WTC11 (cell line): Measurements from ENCODE around the gene GRPR. TPM values are rescaled to one million over a fixed set of nuclear protein-coding genes. Genes with fewer than 3 reads are reported as not detected.

Experiments used
- ATAC-seq: fragments of 200-7000 bp; cut with Tn5 transposase; 2 replicates; pipeline ENCODE4 v1.10.0; 2021; ENCODE audit warnings: mild to moderate bottlenecking, moderate library complexity
- CTCF ChIA-PET: fragments of 300-600 bp; sonication (Branson Sonifier 250); formaldehyde crosslinking; loops from one replicate; lab custom pipeline; 2021; ENCODE audit warnings: antibody characterized with exemption; lab: Charles Lee
- POLR2A ChIA-PET: fragments of 350-600 bp; sonication (Branson Sonifier 250); formaldehyde crosslinking; loops from one replicate; lab custom pipeline; 2021; ENCODE audit warnings: antibody characterized with exemption; lab: Charles Lee
- DNase-seq: peaks from one replicate; pipeline ENCODE4 v3.0.0; 2021; ENCODE audit warnings: low spot score
- H3K27ac Mint-ChIP-seq: 2 replicates; pipeline ENCODE4 v1.8.0; 2021; ENCODE audit warnings: mixed read lengths
- H3K27me3 Mint-ChIP-seq: 2 replicates; pipeline ENCODE4 v1.8.0; 2021; ENCODE audit warnings: low read depth, mild to moderate bottlenecking, moderate library complexity, mixed read lengths
- H3K36me3 Mint-ChIP-seq: 2 replicates; pipeline ENCODE4 v1.8.0; 2021; ENCODE audit warnings: mixed read lengths
- H3K4me1 Mint-ChIP-seq: 2 replicates; pipeline ENCODE4 v1.8.0; 2022; ENCODE audit warnings: mixed read lengths
- H3K4me3 Mint-ChIP-seq: 2 replicates; pipeline ENCODE4 v1.8.0; 2021; ENCODE audit warnings: mild to moderate bottlenecking, moderate library complexity, mixed read lengths
- H3K9me3 Mint-ChIP-seq: 2 replicates; pipeline ENCODE4 v1.8.0; 2021; ENCODE audit warnings: mixed read lengths
- ATF1 ChIP-seq: sonication (generic); formaldehyde crosslinking; IDR thresholded peaks from 2 replicates; pipeline ENCODE4 v1.8.1; 2023; ENCODE audit warnings: mild to moderate bottlenecking, moderate library complexity, missing genetic modification reagents
- CREB1 ChIP-seq: sonication (generic); formaldehyde crosslinking; IDR thresholded peaks from 2 replicates; pipeline ENCODE4 v1.8.0; 2023; ENCODE audit warnings: mild to moderate bottlenecking, missing genetic modification reagents
- FOXK1 ChIP-seq: sonication (generic); formaldehyde crosslinking; IDR thresholded peaks from 2 replicates; pipeline ENCODE4 v1.8.0; 2022; ENCODE audit warnings: mild to moderate bottlenecking, moderate library complexity, missing genetic modification reagents
- GRHL2 ChIP-seq: fragments of 250-450 bp; sonication (Bioruptor Pico); IDR thresholded peaks from 2 replicates; pipeline ENCODE4 v1.8.0; 2022; ENCODE audit warnings: mild to moderate bottlenecking, moderate library complexity; ENCODE audit not compliant: insufficient replicate concordance, severe bottlenecking
- IRF2 ChIP-seq: sonication (generic); formaldehyde crosslinking; IDR thresholded peaks from 2 replicates; pipeline ENCODE4 v1.8.0; 2022; ENCODE audit warnings: low read depth, missing genetic modification reagents, borderline replicate concordance
- MXD4 ChIP-seq: fragments of 250-450 bp; sonication (Bioruptor Pico); IDR thresholded peaks from 2 replicates; pipeline ENCODE4 v1.8.0; 2021; ENCODE audit warnings: mild to moderate bottlenecking, moderate library complexity, borderline replicate concordance
- NR3C1 ChIP-seq: sonication (generic); formaldehyde crosslinking; conservative IDR thresholded peaks from 2 replicates; pipeline ENCODE4 v1.8.1; 2023; ENCODE audit warnings: low read depth, mild to moderate bottlenecking, missing genetic modification reagents
- PRRX2 ChIP-seq: fragments of 250-450 bp; sonication (Bioruptor Pico); IDR thresholded peaks from 2 replicates; pipeline ENCODE4 v1.8.0; 2021; ENCODE audit warnings: mild to moderate bottlenecking
- SMAD3 ChIP-seq: sonication (generic); formaldehyde crosslinking; IDR thresholded peaks from 2 replicates; pipeline ENCODE4 v1.8.0; 2022; ENCODE audit warnings: missing genetic modification reagents, mild to moderate bottlenecking, borderline replicate concordance
- TP53 ChIP-seq: sonication (generic); formaldehyde crosslinking; IDR thresholded peaks from 2 replicates; pipeline ENCODE4 v1.8.1; 2023; ENCODE audit warnings: mild to moderate bottlenecking, missing genetic modification reagents
- ZBTB21 ChIP-seq: sonication (generic); formaldehyde crosslinking; IDR thresholded peaks from 2 replicates; pipeline ENCODE4 v1.8.1; 2023; ENCODE audit warnings: mild to moderate bottlenecking, missing genetic modification reagents, borderline replicate concordance
- ZNF121 ChIP-seq: sonication (generic); formaldehyde crosslinking; IDR thresholded peaks from 2 replicates; pipeline ENCODE4 v1.8.0; 2023; ENCODE audit warnings: missing genetic modification reagents
- ZNF219 ChIP-seq: sonication (generic); formaldehyde crosslinking; IDR thresholded peaks from 2 replicates; pipeline ENCODE4 v1.8.0; 2023; ENCODE audit warnings: missing genetic modification reagents, mild to moderate bottlenecking, borderline replicate concordance
- ZNF263 ChIP-seq: sonication (generic); formaldehyde crosslinking; IDR thresholded peaks from 2 replicates; pipeline ENCODE4 v1.8.1; 2022; ENCODE audit warnings: low read depth, mild to moderate bottlenecking, moderate library complexity, missing genetic modification reagents
- total RNA-seq: library from RNA; stranded (reverse); gene quantifications from 3 replicates; pipeline ENCODE4 v1.2.3, GENCODE V29; 2021
- TF ChIP-seq, protein P1 (sequence below): sonication (generic); formaldehyde crosslinking; IDR thresholded peaks from 2 replicates; pipeline ENCODE4 v1.8.1; 2022; ENCODE audit warnings: mild to moderate bottlenecking, missing genetic modification reagents, moderate library complexity, borderline replicate concordance
- TF ChIP-seq, protein P2 (sequence below): sonication (generic); formaldehyde crosslinking; IDR thresholded peaks from 2 replicates; pipeline ENCODE4 v1.8.0; 2022; ENCODE audit warnings: mild to moderate bottlenecking, missing genetic modification reagents
- TF ChIP-seq, protein P3 (sequence below): sonication (generic); formaldehyde crosslinking; IDR thresholded peaks from 2 replicates; pipeline ENCODE4 v1.8.0; 2022; ENCODE audit warnings: mild to moderate bottlenecking, missing genetic modification reagents
- TF ChIP-seq, protein P4 (sequence below): sonication (generic); formaldehyde crosslinking; IDR thresholded peaks from 2 replicates; pipeline ENCODE4 v1.8.0; 2023; ENCODE audit warnings: missing genetic modification reagents
- TF ChIP-seq, protein P5 (sequence below): sonication (generic); formaldehyde crosslinking; IDR thresholded peaks from 2 replicates; pipeline ENCODE4 v1.8.1; 2022; ENCODE audit warnings: missing genetic modification reagents, borderline replicate concordance
- TF ChIP-seq, protein P6 (sequence below): sonication (generic); formaldehyde crosslinking; IDR thresholded peaks from 2 replicates; pipeline ENCODE4 v1.8.1; 2023; ENCODE audit warnings: mild to moderate bottlenecking, moderate library complexity, missing genetic modification reagents

GRPR gene
- total RNA-seq, 1 experiment from 2014 or later, result 8.9 TPM

DNA sequence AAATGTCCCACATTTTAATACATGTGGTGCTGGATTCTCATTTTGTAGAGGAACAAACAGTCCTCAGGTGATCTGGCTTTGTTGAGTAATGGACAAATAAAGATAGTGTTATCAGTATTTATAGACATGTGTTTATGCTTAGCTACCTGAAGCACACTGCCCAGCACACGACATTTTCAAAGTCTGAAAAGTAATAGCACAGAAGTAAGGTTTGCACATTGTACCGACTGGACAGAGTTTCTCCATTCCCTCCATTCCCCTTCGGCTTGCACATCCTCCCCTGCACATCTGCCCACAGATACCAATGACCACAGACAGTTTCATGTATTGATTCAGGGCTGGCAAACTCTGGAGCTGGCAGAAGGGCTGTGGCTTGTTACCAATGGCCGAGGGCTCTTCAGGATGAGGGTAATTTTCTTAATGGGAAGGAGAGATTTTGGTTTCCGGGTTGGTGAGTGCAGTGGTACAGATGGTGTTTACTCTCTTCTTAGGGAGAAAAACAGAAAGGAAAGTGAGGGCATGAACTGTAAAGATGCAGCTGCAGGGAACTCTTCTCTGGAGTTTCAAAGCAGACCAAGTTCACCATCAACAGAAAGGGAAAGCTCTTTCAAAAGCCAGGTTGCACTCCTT, 2.3 kb downstream of the GRPR start:
- POLR2A ChIA-PET, result no interaction called here
- TF ChIP-seq TP53 (CRISPR knock-in tag), result no peak
- TF ChIP-seq, protein P1, sequence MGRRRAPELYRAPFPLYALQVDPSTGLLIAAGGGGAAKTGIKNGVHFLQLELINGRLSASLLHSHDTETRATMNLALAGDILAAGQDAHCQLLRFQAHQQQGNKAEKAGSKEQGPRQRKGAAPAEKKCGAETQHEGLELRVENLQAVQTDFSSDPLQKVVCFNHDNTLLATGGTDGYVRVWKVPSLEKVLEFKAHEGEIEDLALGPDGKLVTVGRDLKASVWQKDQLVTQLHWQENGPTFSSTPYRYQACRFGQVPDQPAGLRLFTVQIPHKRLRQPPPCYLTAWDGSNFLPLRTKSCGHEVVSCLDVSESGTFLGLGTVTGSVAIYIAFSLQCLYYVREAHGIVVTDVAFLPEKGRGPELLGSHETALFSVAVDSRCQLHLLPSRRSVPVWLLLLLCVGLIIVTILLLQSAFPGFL (CRISPR knock-in tag), result no peak
- no peak for TF ChIP-seq ATF1
- TF ChIP-seq CREB1 (CRISPR knock-in tag), result no peak
- no peak for TF ChIP-seq PRRX2 (CRISPR knock-in tag)
- TF ChIP-seq SMAD3 (CRISPR knock-in tag), result no peak
- no peak for TF ChIP-seq ZBTB21 (CRISPR knock-in tag)
- TF ChIP-seq, protein P2, sequence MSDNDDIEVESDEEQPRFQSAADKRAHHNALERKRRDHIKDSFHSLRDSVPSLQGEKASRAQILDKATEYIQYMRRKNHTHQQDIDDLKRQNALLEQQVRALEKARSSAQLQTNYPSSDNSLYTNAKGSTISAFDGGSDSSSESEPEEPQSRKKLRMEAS, result no peak
- TF ChIP-seq ZNF121 (CRISPR knock-in tag), result no peak
- TF ChIP-seq MXD4, result no peak
- TF ChIP-seq, protein P3, sequence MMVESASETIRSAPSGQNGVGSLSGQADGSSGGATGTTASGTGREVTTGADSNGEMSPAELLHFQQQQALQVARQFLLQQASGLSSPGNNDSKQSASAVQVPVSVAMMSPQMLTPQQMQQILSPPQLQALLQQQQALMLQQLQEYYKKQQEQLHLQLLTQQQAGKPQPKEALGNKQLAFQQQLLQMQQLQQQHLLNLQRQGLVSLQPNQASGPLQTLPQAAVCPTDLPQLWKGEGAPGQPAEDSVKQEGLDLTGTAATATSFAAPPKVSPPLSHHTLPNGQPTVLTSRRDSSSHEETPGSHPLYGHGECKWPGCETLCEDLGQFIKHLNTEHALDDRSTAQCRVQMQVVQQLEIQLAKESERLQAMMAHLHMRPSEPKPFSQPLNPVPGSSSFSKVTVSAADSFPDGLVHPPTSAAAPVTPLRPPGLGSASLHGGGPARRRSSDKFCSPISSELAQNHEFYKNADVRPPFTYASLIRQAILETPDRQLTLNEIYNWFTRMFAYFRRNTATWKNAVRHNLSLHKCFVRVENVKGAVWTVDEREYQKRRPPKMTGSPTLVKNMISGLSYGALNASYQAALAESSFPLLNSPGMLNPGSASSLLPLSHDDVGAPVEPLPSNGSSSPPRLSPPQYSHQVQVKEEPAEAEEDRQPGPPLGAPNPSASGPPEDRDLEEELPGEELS (CRISPR knock-in tag), result no peak
- TF ChIP-seq ZNF263 (CRISPR knock-in tag), result no peak
- TF ChIP-seq, protein P4, sequence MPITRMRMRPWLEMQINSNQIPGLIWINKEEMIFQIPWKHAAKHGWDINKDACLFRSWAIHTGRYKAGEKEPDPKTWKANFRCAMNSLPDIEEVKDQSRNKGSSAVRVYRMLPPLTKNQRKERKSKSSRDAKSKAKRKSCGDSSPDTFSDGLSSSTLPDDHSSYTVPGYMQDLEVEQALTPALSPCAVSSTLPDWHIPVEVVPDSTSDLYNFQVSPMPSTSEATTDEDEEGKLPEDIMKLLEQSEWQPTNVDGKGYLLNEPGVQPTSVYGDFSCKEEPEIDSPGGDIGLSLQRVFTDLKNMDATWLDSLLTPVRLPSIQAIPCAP, result no peak
- TF ChIP-seq FOXK1 (CRISPR knock-in tag), result no peak
- TF ChIP-seq ZNF219, result no peak
- no peak for TF ChIP-seq NR3C1 (CRISPR knock-in tag)
- TF ChIP-seq, protein P5, sequence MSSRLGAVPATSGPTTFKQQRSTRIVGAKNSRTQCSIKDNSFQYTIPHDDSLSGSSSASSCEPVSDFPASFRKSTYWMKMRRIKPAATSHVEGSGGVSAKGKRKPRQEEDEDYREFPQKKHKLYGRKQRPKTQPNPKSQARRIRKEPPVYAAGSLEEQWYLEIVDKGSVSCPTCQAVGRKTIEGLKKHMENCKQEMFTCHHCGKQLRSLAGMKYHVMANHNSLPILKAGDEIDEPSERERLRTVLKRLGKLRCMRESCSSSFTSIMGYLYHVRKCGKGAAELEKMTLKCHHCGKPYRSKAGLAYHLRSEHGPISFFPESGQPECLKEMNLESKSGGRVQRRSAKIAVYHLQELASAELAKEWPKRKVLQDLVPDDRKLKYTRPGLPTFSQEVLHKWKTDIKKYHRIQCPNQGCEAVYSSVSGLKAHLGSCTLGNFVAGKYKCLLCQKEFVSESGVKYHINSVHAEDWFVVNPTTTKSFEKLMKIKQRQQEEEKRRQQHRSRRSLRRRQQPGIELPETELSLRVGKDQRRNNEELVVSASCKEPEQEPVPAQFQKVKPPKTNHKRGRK (CRISPR knock-in tag), result no peak
- TF ChIP-seq GRHL2 (CRISPR knock-in tag), result no peak
- TF ChIP-seq, protein P6, sequence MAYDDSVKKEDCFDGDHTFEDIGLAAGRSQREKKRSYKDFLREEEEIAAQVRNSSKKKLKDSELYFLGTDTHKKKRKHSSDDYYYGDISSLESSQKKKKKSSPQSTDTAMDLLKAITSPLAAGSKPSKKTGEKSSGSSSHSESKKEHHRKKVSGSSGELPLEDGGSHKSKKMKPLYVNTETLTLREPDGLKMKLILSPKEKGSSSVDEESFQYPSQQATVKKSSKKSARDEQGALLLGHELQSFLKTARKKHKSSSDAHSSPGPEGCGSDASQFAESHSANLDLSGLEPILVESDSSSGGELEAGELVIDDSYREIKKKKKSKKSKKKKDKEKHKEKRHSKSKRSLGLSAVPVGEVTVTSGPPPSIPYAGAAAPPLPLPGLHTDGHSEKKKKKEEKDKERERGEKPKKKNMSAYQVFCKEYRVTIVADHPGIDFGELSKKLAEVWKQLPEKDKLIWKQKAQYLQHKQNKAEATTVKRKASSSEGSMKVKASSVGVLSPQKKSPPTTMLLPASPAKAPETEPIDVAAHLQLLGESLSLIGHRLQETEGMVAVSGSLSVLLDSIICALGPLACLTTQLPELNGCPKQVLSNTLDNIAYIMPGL (CRISPR knock-in tag), result no peak
- no peak for TF ChIP-seq IRF2 (CRISPR knock-in tag)
- Mint-ChIP-seq H3K27me3 (no peaks in the 10 kb centered on the region), H3K27ac (peak overlapping the region; percentile 42), H3K4me1 (peaks cover 60% of the 10 kb centered on the region), H3K9me3 (peaks cover 12% of the 10 kb centered on the region), H3K36me3 (peaks cover 15% of the 10 kb centered on the region), H3K4me3 (peak overlapping the region; percentile 74)
- CTCF ChIA-PET, result interaction anchor here (1.1 to 1.5 kb wide), 2 partner anchors 13 to 194 kb away, joined by 4 to 5 read pairs; no protein-coding TSS in a partner anchor
- ATAC-seq (no peak), DNase-seq (no peak)
